ENCODE measurements around the gene AFG1L. TPM values are rescaled to one million over a fixed set of nuclear protein-coding genes. Genes with fewer than 3 reads are reported as not detected.

AFG1L gene
- total RNA-seq, 1 experiment from 2014 or later, result 7.2 TPM

- BruUV-seq (replicated peaks), result no TSS peak
- TF ChIP-seq CTCF (IDR thresholded peaks at IDR 0.05; ENCODE audit: insufficient read depth in 1 of 2, low read depth in 1 of 2, low read length in 1 of 2, severe bottlenecking in 1 of 2, unreplicated experiment in 1 of 2), result peak; percentile 49 to 61
- no peaks in the 10 kb centered on the region for H3K27me3 ChIP-seq (replicated peaks; ENCODE audit: control insufficient read depth, insufficient read depth, low read length)
- DNase-seq, result peak in 1 of 2 experiments; percentile 49
- CTCF ChIA-PET, result interaction anchor here (0.8 kb wide), 1 partner anchor 11 kb away, joined by 3 read pairs; no protein-coding TSS in a partner anchor
- H3K27ac Mint-ChIP-seq (ENCODE audit: unreplicated experiment), result no peak overlapping the region
- H3K27me3 Mint-ChIP-seq (ENCODE audit: insufficient read depth, unreplicated experiment), result no peaks in the 10 kb centered on the region
- H3K4me3 Mint-ChIP-seq (ENCODE audit: unreplicated experiment), result no peak overlapping the region
- H3K9me3 ChIP-seq, result no peaks in the 10 kb centered on the region
- POLR2A ChIA-PET, result no interaction called here
- intact Hi-C loops (cut with micrococcal nuclease; ENCODE audit: unreplicated experiment), result no loop called here
- no peaks in the 10 kb centered on the region for H3K4me1 Mint-ChIP-seq (ENCODE audit: low read depth, unreplicated experiment)
- no peaks in the 10 kb centered on the region for H3K4me1 ChIP-seq
- H3K36me3 Mint-ChIP-seq (ENCODE audit: insufficient read depth, unreplicated experiment), result no peaks in the 10 kb centered on the region
- H3K9me3 Mint-ChIP-seq (ENCODE audit: unreplicated experiment), result no peaks in the 10 kb centered on the region
- H3K4me3 ChIP-seq (ENCODE audit: low read depth, low read length), result no peak overlapping the region
- no peaks in the 10 kb centered on the region for H3K36me3 ChIP-seq (ENCODE audit: control insufficient read depth, insufficient read depth, low read length)
Observed at GRCh38 chr6:108518714-108519576, 224.1 kb downstream of the AFG1L start.

- POLR2A ChIA-PET, result no interaction called here
- peaks cover 9% of the 10 kb centered on the region for H3K4me1 Mint-ChIP-seq (ENCODE audit: low read depth, unreplicated experiment)
- intact Hi-C loops (cut with micrococcal nuclease; ENCODE audit: unreplicated experiment), result no loop called here
- CTCF ChIA-PET, result no interaction called here
- TF ChIP-seq CTCF (IDR thresholded peaks at IDR 0.05; ENCODE audit: insufficient read depth in 1 of 2, low read depth in 1 of 2, low read length in 1 of 2, severe bottlenecking in 1 of 2, unreplicated experiment in 1 of 2), result no peak
- H3K27ac Mint-ChIP-seq (ENCODE audit: unreplicated experiment), result no peak overlapping the region
- no peaks in the 10 kb centered on the region for H3K9me3 ChIP-seq
- DNase-seq, result no peak
- H3K4me1 ChIP-seq, result peaks cover 8% of the 10 kb centered on the region
- H3K9me3 Mint-ChIP-seq (ENCODE audit: unreplicated experiment), result no peaks in the 10 kb centered on the region
- no peaks in the 10 kb centered on the region for H3K36me3 Mint-ChIP-seq (ENCODE audit: insufficient read depth, unreplicated experiment)
- H3K4me3 ChIP-seq (ENCODE audit: low read depth, low read length), result no peak overlapping the region
- no peaks in the 10 kb centered on the region for H3K36me3 ChIP-seq (ENCODE audit: control insufficient read depth, insufficient read depth, low read length)
- H3K27me3 ChIP-seq (replicated peaks; ENCODE audit: control insufficient read depth, insufficient read depth, low read length), result no peaks in the 10 kb centered on the region
- no peak overlapping the region for H3K4me3 Mint-ChIP-seq (ENCODE audit: unreplicated experiment)
- H3K27me3 Mint-ChIP-seq (ENCODE audit: insufficient read depth, unreplicated experiment), result no peaks in the 10 kb centered on the region
- no TSS peak for BruUV-seq (replicated peaks)
Observed at GRCh38 chr6:108521616-108522107, 226.8 kb downstream of the AFG1L start.

GRCh38 chr6:108523697-108524096 lies 228.8 kb downstream of the AFG1L start:
- H3K27ac Mint-ChIP-seq (ENCODE audit: unreplicated experiment), result no peak overlapping the region

More at GRCh38 chr6:108523697-108524096, 228.8 kb downstream of the AFG1L start:
- Histone ChIP-seq H3K9me3 (no peaks in the 10 kb centered on the region), H3K4me1 (peaks cover 8% of the 10 kb centered on the region), H3K4me3 (ENCODE audit: low read depth, low read length) (no peak overlapping the region), H3K36me3 (ENCODE audit: control insufficient read depth, insufficient read depth, low read length) (no peaks in the 10 kb centered on the region), H3K27me3 (replicated peaks; ENCODE audit: control insufficient read depth, insufficient read depth, low read length) (no peaks in the 10 kb centered on the region)
- Mint-ChIP-seq H3K4me3 (ENCODE audit: unreplicated experiment) (no peak overlapping the region), H3K9me3 (ENCODE audit: unreplicated experiment) (no peaks in the 10 kb centered on the region), H3K36me3 (ENCODE audit: insufficient read depth, unreplicated experiment) (no peaks in the 10 kb centered on the region), H3K4me1 (ENCODE audit: low read depth, unreplicated experiment) (peaks cover 9% of the 10 kb centered on the region), H3K27me3 (ENCODE audit: insufficient read depth, unreplicated experiment) (no peaks in the 10 kb centered on the region)
- DNase-seq, result no peak
- ChIA-PET CTCF (no interaction called here), POLR2A (no interaction called here)
- no TSS peak for BruUV-seq (replicated peaks)
- intact Hi-C loops (cut with micrococcal nuclease; ENCODE audit: unreplicated experiment), result no loop called here
- TF ChIP-seq CTCF (IDR thresholded peaks at IDR 0.05; ENCODE audit: insufficient read depth in 1 of 2, low read depth in 1 of 2, low read length in 1 of 2, severe bottlenecking in 1 of 2, unreplicated experiment in 1 of 2), result no peak
